Breast epithelium (tissue), 4 donors: Measurements from ENCODE around the gene GFRA1. TPM values are rescaled to one million over a fixed set of nuclear protein-coding genes. Genes with fewer than 3 reads are reported as not detected.
"Not testable (repeated sequence)": the region's sequence is repeated elsewhere in the genome, so short reads cannot be mapped to it uniquely, and the experiment has no call there.

Experiments used
- DNase-seq, 2 donors: peaks; one replicate each; pipeline ENCODE4 v3.0.0-alpha.2; 2019; ENCODE audit warnings: low spot score in 2 of 2
- H3K27ac ChIP-seq, 2 donors: fragments of 200-600 bp; sonication (generic) in 1 of 2; one replicate each; pipeline ENCODE4 v1.5.1; 2016 to 2019; ENCODE audit warnings: mild to moderate bottlenecking in 1 of 2
- H3K27me3 ChIP-seq, 2 donors: fragments of 200-600 bp; sonication (generic) in 1 of 2; one replicate each; pipeline versions ENCODE4 v1.5.1 to v1.6.0; 2017 to 2019; ENCODE audit warnings: control low read depth in 1 of 2, mild to moderate bottlenecking in 1 of 2
- H3K36me3 ChIP-seq: fragments of 200-600 bp; one replicate; pipeline ENCODE4 v1.5.1; 2019
- H3K4me1 ChIP-seq, 2 donors: fragments of 200-600 bp; sonication (generic); one replicate each; pipeline ENCODE4 v1.5.1; 2016 to 2019; ENCODE audit warnings: control low read depth in 1 of 2
- H3K4me3 ChIP-seq, 3 donors: fragments of 200-600 bp; sonication (generic); 1 replicate in 2 of 3; 2 replicates in 1 of 3; pipeline ENCODE4 v1.5.1; 2016 to 2019; ENCODE audit warnings: mild to moderate bottlenecking in 3 of 3, moderate library complexity in 2 of 3
- H3K9me3 ChIP-seq, 2 donors: fragments of 200-600 bp; sonication (generic) in 1 of 2; one replicate each; pipeline ENCODE4 v1.5.1; 2016 to 2019; ENCODE audit warnings: control low read depth in 1 of 2
- CTCF ChIP-seq, 3 donors: fragments of 450-650 bp; IDR thresholded peaks; one replicate each; pipeline ENCODE4 v1.5.1; 2016 to 2017; ENCODE audit warnings: antibody characterized with exemption in 3 of 3, mild to moderate bottlenecking in 3 of 3, moderate library complexity in 3 of 3
- POLR2A ChIP-seq: fragments of 450-650 bp; IDR thresholded peaks from one replicate; pipeline ENCODE4 v1.6.1; 2016; ENCODE audit warnings: antibody characterized with exemption, mild to moderate bottlenecking, moderate library complexity
- POLR2AphosphoS5 ChIP-seq, 3 donors: sonication (generic); formaldehyde crosslinking; IDR thresholded peaks; one replicate each; pipeline ENCODE4 v1.6.1; 2017; ENCODE audit warnings: antibody characterized with exemption in 3 of 3
- intact Hi-C: fragments of 100-400 bp; cut with DNase I; formaldehyde crosslinking; loops from one replicate; pipeline ENCODE4 v1.15.1; 2023; ENCODE audit warnings: low total_unique reads
- total RNA-seq, 3 donors: library from RNA; depleted of rRNA; stranded (reverse); fragments of >200 nt; gene quantifications; one replicate each; pipeline ENCODE4 v1.1.0, GENCODE V29; 2016

Gene GFRA1
- total RNA-seq, 3 donors from 2014 or later, result 88.2 to 153 (median 98.5) TPM

GRCh38 chr10:116059320-116059719 lies 213.7 kb downstream of the GFRA1 start:
- Histone ChIP-seq H3K27me3 (no peaks in the 10 kb centered on the region), H3K9me3 (no peaks in the 10 kb centered on the region), H3K4me1 (no peaks in the 10 kb centered on the region), H3K27ac (no peak overlapping the region), H3K4me3 (no peak overlapping the region), H3K36me3 (no peaks in the 10 kb centered on the region)
- intact Hi-C loops, result no loop called here
- no peak for DNase-seq
- TF ChIP-seq CTCF (IDR thresholded peaks at IDR 0.05) (no peak), POLR2AphosphoS5 (IDR thresholded peaks at IDR 0.05) (no peak), POLR2A (no peak)

GRCh38 chr10:116056445-116057293 lies 216.3 kb downstream of the GFRA1 start:
- DNase-seq, result no peak
- Histone ChIP-seq H3K9me3 (no peaks in the 10 kb centered on the region), H3K36me3 (no peaks in the 10 kb centered on the region), H3K27ac (no peak overlapping the region), H3K4me3 (no peak overlapping the region), H3K27me3 (no peaks in the 10 kb centered on the region), H3K4me1 (no peaks in the 10 kb centered on the region)
- TF ChIP-seq POLR2A (no peak), POLR2AphosphoS5 (IDR thresholded peaks at IDR 0.05) (peak in 1 of 3 donors; percentile 71)
- intact Hi-C loops, result no loop called here

- no peaks in the 10 kb centered on the region for H3K4me1 ChIP-seq
- no peaks in the 10 kb centered on the region for H3K9me3 ChIP-seq
- no peaks in the 10 kb centered on the region for H3K27me3 ChIP-seq
- intact Hi-C loops, result no loop called here
- no peak for DNase-seq
- no peak overlapping the region for H3K27ac ChIP-seq
- TF ChIP-seq POLR2A (no peak), POLR2AphosphoS5 (IDR thresholded peaks at IDR 0.05) (no peak), CTCF (IDR thresholded peaks at IDR 0.05) (no peak)
- H3K36me3 ChIP-seq, result no peaks in the 10 kb centered on the region
- no peak overlapping the region for H3K4me3 ChIP-seq
Observed at GRCh38 chr10:116055917-116056252, 217.1 kb downstream of the GFRA1 start.

GRCh38 chr10:116055252-116055916 lies 217.6 kb downstream of the GFRA1 start:
- Histone ChIP-seq H3K27ac (no peak overlapping the region), H3K4me3 (no peak overlapping the region), H3K36me3 (no peaks in the 10 kb centered on the region), H3K4me1 (no peaks in the 10 kb centered on the region), H3K27me3 (no peaks in the 10 kb centered on the region), H3K9me3 (no peaks in the 10 kb centered on the region)
- DNase-seq, result no peak
- intact Hi-C loops, result no loop called here
- TF ChIP-seq CTCF (IDR thresholded peaks at IDR 0.05) (no peak), POLR2A (no peak), POLR2AphosphoS5 (IDR thresholded peaks at IDR 0.05) (no peak)

- no peak for TF ChIP-seq CTCF (IDR thresholded peaks at IDR 0.05)
- TF ChIP-seq POLR2AphosphoS5 (IDR thresholded peaks at IDR 0.05), result no peak
- no peak for TF ChIP-seq POLR2A
- H3K27me3 ChIP-seq, result no peaks in the 10 kb centered on the region
- DNase-seq, result no peak
Observed at GRCh38 chr10:116053910-116054309, 219.1 kb downstream of the GFRA1 start.

GRCh38 chr10:116053009-116053730 lies 219.8 kb downstream of the GFRA1 start:
- H3K4me3 ChIP-seq, H3K36me3 ChIP-seq, intact Hi-C loops, DNase-seq, H3K4me1 ChIP-seq, H3K27ac ChIP-seq, H3K27me3 ChIP-seq, H3K9me3 ChIP-seq: not testable (repeated sequence)

More at GRCh38 chr10:116053910-116054309, 219.1 kb downstream of the GFRA1 start:
- Histone ChIP-seq H3K9me3 (no peaks in the 10 kb centered on the region), H3K4me1 (no peaks in the 10 kb centered on the region), H3K36me3 (no peaks in the 10 kb centered on the region), H3K27ac (no peak overlapping the region), H3K4me3 (no peak overlapping the region)
- intact Hi-C loops, result no loop called here

DNA sequence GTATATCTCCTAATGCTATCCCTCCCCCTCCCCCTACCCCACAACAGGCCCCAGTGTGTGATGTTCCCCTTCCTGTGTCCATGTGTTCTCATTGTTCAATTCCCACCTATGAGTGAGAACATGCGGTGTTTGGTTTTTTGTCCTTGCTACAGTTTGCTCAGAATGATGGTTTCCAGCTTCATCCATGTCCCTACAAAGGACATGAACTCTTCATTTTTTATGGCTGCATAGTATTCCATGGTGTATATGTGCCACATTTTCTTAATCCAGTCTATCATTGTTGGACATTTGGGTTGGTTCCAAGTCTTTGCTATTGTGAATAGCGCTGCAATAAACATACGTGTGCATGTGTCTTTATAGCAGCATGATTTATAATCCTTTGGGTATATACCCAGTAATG lies 220.5 kb downstream of the GFRA1 start:
- H3K27ac ChIP-seq, H3K4me1 ChIP-seq, H3K9me3 ChIP-seq, intact Hi-C loops, H3K36me3 ChIP-seq, H3K4me3 ChIP-seq, H3K27me3 ChIP-seq, DNase-seq: not testable (repeated sequence)
